IPS-18a (cell line): ENCODE results near the gene C6orf132.

Experiments
- H3K27ac ChIP-seq: one replicate; pipeline ENCODE4 v1.5.1; 2013; ENCODE audit warnings: low read length
- H3K27me3 ChIP-seq: one replicate; pipeline ENCODE4 v1.6.1; 2013; ENCODE audit warnings: mild to moderate bottlenecking, low read length; ENCODE audit not compliant: control insufficient read depth, insufficient read depth
- H3K36me3 ChIP-seq: one replicate; pipeline ENCODE4 v1.6.1; 2013; ENCODE audit warnings: low read depth, low read length; ENCODE audit not compliant: control insufficient read depth
- H3K4me1 ChIP-seq: one replicate; pipeline ENCODE4 v1.6.1; 2013; ENCODE audit warnings: low read depth, low read length; ENCODE audit not compliant: control insufficient read depth
- H3K4me3 ChIP-seq: one replicate; pipeline ENCODE4 v1.5.1; 2013; ENCODE audit warnings: low read length
- H3K9ac ChIP-seq: one replicate; pipeline ENCODE4 v1.6.1; 2013; ENCODE audit warnings: mild to moderate bottlenecking, low read length, moderate library complexity
- H3K9me3 ChIP-seq: one replicate; pipeline ENCODE4 v1.6.1; 2013; ENCODE audit warnings: low read depth, low read length; ENCODE audit not compliant: control insufficient read depth

Gene C6orf132

GRCh38 chr6:42099340-42100028, 42.9 kb downstream of the C6orf132 start:
- Histone ChIP-seq H3K4me3 (no peak overlapping the region), H3K9ac (no peak overlapping the region), H3K4me1 (no peaks in the 10 kb centered on the region), H3K36me3 (peaks cover 10% of the 10 kb centered on the region), H3K27me3 (peaks cover 38% of the 10 kb centered on the region), H3K9me3 (no peaks in the 10 kb centered on the region), H3K27ac (no peak overlapping the region)

- Histone ChIP-seq H3K4me1 (peaks cover 4% of the 10 kb centered on the region), H3K36me3 (no peaks in the 10 kb centered on the region)
Observed at GRCh38 chr6:42095776-42096541, 46.5 kb downstream of the C6orf132 start.

GRCh38 chr6:42095094-42095493, 47.3 kb downstream of the C6orf132 start:
- no peak overlapping the region for H3K4me3 ChIP-seq

More at GRCh38 chr6:42095776-42096541, 46.5 kb downstream of the C6orf132 start:
- H3K27me3 ChIP-seq: peaks cover 59% of the 10 kb centered on the region
- H3K9me3 ChIP-seq: no peaks in the 10 kb centered on the region
- no peak overlapping the region for H3K27ac ChIP-seq
- H3K4me3 ChIP-seq: no peak overlapping the region
- H3K9ac ChIP-seq: no peak overlapping the region

GRCh38 chr6:42093582-42094329, 48.7 kb downstream of the C6orf132 start:
- Histone ChIP-seq H3K27me3 (peaks cover 46% of the 10 kb centered on the region), H3K4me3 (no peak overlapping the region), H3K4me1 (peaks cover 4% of the 10 kb centered on the region), H3K9ac (no peak overlapping the region), H3K9me3 (no peaks in the 10 kb centered on the region), H3K27ac (no peak overlapping the region), H3K36me3 (no peaks in the 10 kb centered on the region)

More at GRCh38 chr6:42095094-42095493, 47.3 kb downstream of the C6orf132 start:
- Histone ChIP-seq H3K9ac (no peak overlapping the region), H3K36me3 (no peaks in the 10 kb centered on the region), H3K4me1 (peaks cover 4% of the 10 kb centered on the region), H3K27ac (no peak overlapping the region), H3K27me3 (peaks cover 54% of the 10 kb centered on the region), H3K9me3 (no peaks in the 10 kb centered on the region)

GRCh38 chr6:42091718-42092023, 50.7 kb downstream of the C6orf132 start:
- H3K9me3 ChIP-seq: no peaks in the 10 kb centered on the region
- H3K4me3 ChIP-seq: no peak overlapping the region
- H3K27ac ChIP-seq: no peak overlapping the region
- H3K36me3 ChIP-seq: no peaks in the 10 kb centered on the region
- H3K27me3 ChIP-seq: peaks cover 30% of the 10 kb centered on the region
- H3K9ac ChIP-seq: no peak overlapping the region
- H3K4me1 ChIP-seq: peaks cover 4% of the 10 kb centered on the region

GRCh38 chr6:42090819-42091717, 51.4 kb downstream of the C6orf132 start:
- H3K36me3 ChIP-seq: no peaks in the 10 kb centered on the region
- no peak overlapping the region for H3K4me3 ChIP-seq
- H3K9me3 ChIP-seq: no peaks in the 10 kb centered on the region
- H3K9ac ChIP-seq: no peak overlapping the region
- H3K4me1 ChIP-seq: peaks cover 4% of the 10 kb centered on the region
- H3K27ac ChIP-seq: no peak overlapping the region
- peaks cover 26% of the 10 kb centered on the region for H3K27me3 ChIP-seq

GRCh38 chr6:42088101-42088591, 54.3 kb downstream of the C6orf132 start:
- H3K9me3 ChIP-seq: no peaks in the 10 kb centered on the region
- H3K36me3 ChIP-seq: no peaks in the 10 kb centered on the region
- H3K4me3 ChIP-seq: no peak overlapping the region
- H3K27ac ChIP-seq: no peak overlapping the region
- peaks cover 15% of the 10 kb centered on the region for H3K27me3 ChIP-seq
- no peaks in the 10 kb centered on the region for H3K4me1 ChIP-seq
- H3K9ac ChIP-seq: no peak overlapping the region

- Histone ChIP-seq H3K4me3 (no peak overlapping the region), H3K4me1 (no peaks in the 10 kb centered on the region), H3K9ac (no peak overlapping the region), H3K36me3 (no peaks in the 10 kb centered on the region), H3K27me3 (peaks cover 1% of the 10 kb centered on the region), H3K9me3 (no peaks in the 10 kb centered on the region), H3K27ac (no peak overlapping the region)
Observed at GRCh38 chr6:42086046-42087035, 56.1 kb downstream of the C6orf132 start.

- H3K9me3 ChIP-seq: no peaks in the 10 kb centered on the region
- H3K4me1 ChIP-seq: no peaks in the 10 kb centered on the region
- no peak overlapping the region for H3K4me3 ChIP-seq
- H3K9ac ChIP-seq: no peak overlapping the region
- H3K27ac ChIP-seq: no peak overlapping the region
- H3K27me3 ChIP-seq: no peaks in the 10 kb centered on the region
- H3K36me3 ChIP-seq: peaks cover 3% of the 10 kb centered on the region
Observed at GRCh38 chr6:42084889-42085288, 57.5 kb downstream of the C6orf132 start.

- Histone ChIP-seq H3K4me1 (no peaks in the 10 kb centered on the region), H3K4me3 (no peak overlapping the region), H3K27ac (no peak overlapping the region), H3K36me3 (peaks cover 10% of the 10 kb centered on the region), H3K9me3 (no peaks in the 10 kb centered on the region), H3K27me3 (no peaks in the 10 kb centered on the region), H3K9ac (no peak overlapping the region)
Observed at GRCh38 chr6:42083530-42083929, 58.9 kb downstream of the C6orf132 start.
